Measurements from ENCODE around the gene ARSI.

DNA sequence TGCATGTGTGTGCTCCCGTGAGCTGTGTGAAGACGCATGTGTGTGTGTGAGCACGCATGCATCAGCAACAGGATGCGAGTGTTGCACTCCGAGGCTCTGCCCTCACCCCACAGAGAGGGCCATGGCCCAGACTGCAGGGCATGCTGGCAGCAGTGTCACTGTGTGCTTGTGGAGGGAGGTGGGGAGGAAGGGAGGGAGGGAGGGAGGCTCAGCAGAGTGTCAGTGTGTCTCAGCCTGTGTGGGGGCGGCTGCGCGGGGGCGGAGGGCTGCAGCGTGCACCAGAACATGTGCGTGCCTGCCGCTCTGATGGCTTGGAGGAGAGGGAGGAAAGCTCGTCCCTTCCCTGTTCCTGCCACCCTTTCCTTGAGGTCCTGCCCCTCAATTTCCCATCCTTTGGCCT, 18.4 kb downstream of the ARSI start:
- no peak for TF ChIP-seq GABPB1 (CRISPR knock-in tag; IDR thresholded peaks at IDR 0.05)
- TF ChIP-seq CTCF (IDR thresholded peaks at IDR 0.05), result no peak
- no peak for TF ChIP-seq AFF4 (CRISPR knock-in tag; IDR thresholded peaks at IDR 0.05; ENCODE audit: borderline replicate concordance)
- TF ChIP-seq ATF1 (CRISPR knock-in tag; IDR thresholded peaks at IDR 0.05), result no peak
- no peak for TF ChIP-seq HMGA2 (CRISPR knock-in tag; IDR thresholded peaks at IDR 0.05)
- no peak for TF ChIP-seq NR3C1 (CRISPR knock-in tag; conservative IDR thresholded peaks at IDR 0.05; ENCODE audit: low read depth)
- TF ChIP-seq SOX15 (CRISPR knock-in tag; IDR thresholded peaks at IDR 0.05), result no peak
- TF ChIP-seq CBFB (CRISPR knock-in tag; IDR thresholded peaks at IDR 0.05; ENCODE audit: low read depth), result no peak
- TF ChIP-seq ETV6 (CRISPR knock-in tag; IDR thresholded peaks at IDR 0.05), result no peak
- TF ChIP-seq ZNF219 (CRISPR knock-in tag; IDR thresholded peaks at IDR 0.05; ENCODE audit: borderline replicate concordance), result no peak
